ENCODE results near the gene PPP1R36. TPM values are rescaled to one million over a fixed set of nuclear protein-coding genes. Genes with fewer than 3 reads are reported as not detected.

The PPP1R36 gene
- total RNA-seq, 1 experiment from 2014 or later: 0.50 TPM

DNA sequence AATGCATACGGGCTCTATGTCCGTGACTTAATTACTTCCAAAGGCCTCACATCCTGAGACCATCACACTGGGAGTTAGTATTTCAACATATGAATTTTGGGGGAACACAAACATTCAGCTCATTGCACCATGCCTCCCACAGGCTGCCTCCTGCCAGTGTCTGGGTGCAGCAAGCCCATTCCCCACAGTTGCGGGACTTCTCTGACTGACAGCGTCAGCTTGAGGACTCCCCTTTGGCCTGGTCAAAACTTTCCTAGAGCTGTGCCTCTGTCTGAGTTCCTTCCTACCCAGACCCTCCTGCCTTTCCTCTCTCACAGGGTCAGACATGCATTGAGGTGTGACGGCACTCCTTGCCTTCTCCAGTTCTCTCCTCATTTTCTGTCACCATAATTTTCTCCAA, 27.4 kb downstream of the PPP1R36 start:
- H2BK15ac ChIP-seq (ENCODE audit: low read depth, low read length): no peak overlapping the region
- no peak overlapping the region for H2BK5ac ChIP-seq (ENCODE audit: insufficient read length, low read length)
- H3K79me1 ChIP-seq (ENCODE audit: insufficient read depth, low read depth, low read length, poor library complexity, severe bottlenecking): no peaks in the 10 kb centered on the region
- DNase-seq: no peak
- H3T11ph ChIP-seq (ENCODE audit: low read length): no peak overlapping the region
- no peak overlapping the region for H3K14ac ChIP-seq (ENCODE audit: insufficient read depth, low read length)
- H3K4ac ChIP-seq (ENCODE audit: low read depth, low read length): no peak overlapping the region
- H4K5ac ChIP-seq (ENCODE audit: insufficient read length, low read depth, low read length): no peak overlapping the region
- no peak overlapping the region for H3K9ac ChIP-seq (ENCODE audit: extremely low read depth, insufficient read length, low read length)
- H3K4me3 Mint-ChIP-seq: no peak overlapping the region
- peaks cover 3% of the 10 kb centered on the region; the same call in 1 of the 2 replicates for H3K4me1 ChIP-seq (ENCODE audit: insufficient read depth, low read length)
- H2BK120ac ChIP-seq (ENCODE audit: low read depth, low read length, poor library complexity, severe bottlenecking): no peak overlapping the region
- H4K20me1 ChIP-seq (ENCODE audit: control insufficient read depth, insufficient read depth, insufficient read length): no peaks in the 10 kb centered on the region
- H3K27me3 Mint-ChIP-seq (ENCODE audit: low read depth): no peaks in the 10 kb centered on the region
- H3K27ac ChIP-seq (ENCODE audit: insufficient read length, low read depth, low read length): no peak overlapping the region
- H3K27ac Mint-ChIP-seq: peak overlapping the region in 1 of 3 experiments; percentile 28; a peak in 3 of 7 replicates
- peaks cover 44 to 46% of the 10 kb centered on the region in 2 experiments for H3K4me1 Mint-ChIP-seq
- H2AFZ ChIP-seq (ENCODE audit: low read length): no peak overlapping the region
- WGBS (ENCODE audit: extremely low coverage, insufficient read length, low lambda C conversion rate): no CpG with 5 or more reads among the region's 5 CpGs
- no peak overlapping the region for H2BK12ac ChIP-seq (ENCODE audit: insufficient read length, low read depth, low read length)
- no peaks in the 10 kb centered on the region for H3K27me3 ChIP-seq (ENCODE audit: insufficient read depth, low read length)
- no peaks in the 10 kb centered on the region for H3K9me3 Mint-ChIP-seq
- H4K91ac ChIP-seq (ENCODE audit: insufficient read length, low read depth, low read length): no peak overlapping the region
- H3K79me2 ChIP-seq (ENCODE audit: insufficient read depth, low read length): no peaks in the 10 kb centered on the region
- TF ChIP-seq, protein P1, sequence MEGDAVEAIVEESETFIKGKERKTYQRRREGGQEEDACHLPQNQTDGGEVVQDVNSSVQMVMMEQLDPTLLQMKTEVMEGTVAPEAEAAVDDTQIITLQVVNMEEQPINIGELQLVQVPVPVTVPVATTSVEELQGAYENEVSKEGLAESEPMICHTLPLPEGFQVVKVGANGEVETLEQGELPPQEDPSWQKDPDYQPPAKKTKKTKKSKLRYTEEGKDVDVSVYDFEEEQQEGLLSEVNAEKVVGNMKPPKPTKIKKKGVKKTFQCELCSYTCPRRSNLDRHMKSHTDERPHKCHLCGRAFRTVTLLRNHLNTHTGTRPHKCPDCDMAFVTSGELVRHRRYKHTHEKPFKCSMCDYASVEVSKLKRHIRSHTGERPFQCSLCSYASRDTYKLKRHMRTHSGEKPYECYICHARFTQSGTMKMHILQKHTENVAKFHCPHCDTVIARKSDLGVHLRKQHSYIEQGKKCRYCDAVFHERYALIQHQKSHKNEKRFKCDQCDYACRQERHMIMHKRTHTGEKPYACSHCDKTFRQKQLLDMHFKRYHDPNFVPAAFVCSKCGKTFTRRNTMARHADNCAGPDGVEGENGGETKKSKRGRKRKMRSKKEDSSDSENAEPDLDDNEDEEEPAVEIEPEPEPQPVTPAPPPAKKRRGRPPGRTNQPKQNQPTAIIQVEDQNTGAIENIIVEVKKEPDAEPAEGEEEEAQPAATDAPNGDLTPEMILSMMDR (conservative IDR thresholded peaks at IDR 0.05): no peak
- H4K8ac ChIP-seq (replicated peaks; ENCODE audit: insufficient read length, low read depth, low read length): no peak overlapping the region
- no peaks in the 10 kb centered on the region for H3K23me2 ChIP-seq (ENCODE audit: insufficient read length, low read depth, low read length, poor library complexity, severe bottlenecking)
- H3K4me2 ChIP-seq (ENCODE audit: insufficient read depth, insufficient read length, low read length): no peak overlapping the region
- no peak overlapping the region for H3K56ac ChIP-seq (ENCODE audit: insufficient read length, low read depth, low read length)
- H3K36me3 Mint-ChIP-seq (ENCODE audit: insufficient read depth in 1 of 3, low read depth in 3 of 3): no peaks in the 10 kb centered on the region
- H3K9me3 ChIP-seq (ENCODE audit: control insufficient read depth, low read depth, low read length): no peaks in the 10 kb centered on the region
- no peak overlapping the region for H2BK20ac ChIP-seq (ENCODE audit: low read depth, low read length, poor library complexity, severe bottlenecking)
- H3K18ac ChIP-seq (ENCODE audit: insufficient read length, low read depth, low read length): no peak overlapping the region
- no peak overlapping the region for H3K23ac ChIP-seq (ENCODE audit: insufficient read length, low read depth, low read length)
- H2AK5ac ChIP-seq (ENCODE audit: insufficient read length, low read length): no peak overlapping the region

Data from H9 (cell line).